Psoas muscle (tissue), 8 donors: ENCODE measurements around the gene NEDD4. TPM values are rescaled to one million over a fixed set of nuclear protein-coding genes. Genes with fewer than 3 reads are reported as not detected.
"Not testable (repeated sequence)": the region's sequence is repeated elsewhere in the genome, so short reads cannot be mapped to it uniquely, and the experiment has no call there.

ENCODE experiments used
- ATAC-seq, 4 donors: fragments of 200-7000 bp; cut with Tn5 transposase; one replicate each; pipeline ENCODE4 v1.9.1; 2020; ENCODE audit warnings: moderate library complexity in 3 of 4, mild to moderate bottlenecking in 2 of 4
- DNase-seq, 2 donors: peaks; one replicate each; pipeline ENCODE4 v3.0.0-alpha.2; 2020
- H3K27ac ChIP-seq: fragments of 200-600 bp; one replicate; pipeline ENCODE4 v1.8.0; 2022
- H3K27me3 ChIP-seq, 3 donors: fragments of 200-600 bp in 1 of 3; one replicate each; pipeline versions ENCODE4 v1.6.1 to v1.8.0; 2013 to 2022; ENCODE audit warnings: low read length in 2 of 3, mild to moderate bottlenecking in 2 of 3, moderate library complexity in 1 of 3; ENCODE audit not compliant: insufficient read depth in 3 of 3
- H3K36me3 ChIP-seq, 2 donors: fragments of 200-600 bp in 1 of 2; one replicate each; pipeline versions ENCODE4 v1.6.1 to v1.8.0; 2013 to 2022; ENCODE audit warnings: low read depth in 1 of 2, mild to moderate bottlenecking in 1 of 2, moderate library complexity in 1 of 2; ENCODE audit not compliant: insufficient read depth in 1 of 2
- H3K4me1 ChIP-seq: fragments of 200-600 bp; one replicate; pipeline ENCODE4 v1.8.0; 2022
- H3K4me3 ChIP-seq: fragments of 200-600 bp; one replicate; pipeline ENCODE4 v1.8.0; 2022; ENCODE audit warnings: mild to moderate bottlenecking
- H3K9me3 ChIP-seq: fragments of 200-600 bp; one replicate; pipeline ENCODE4 v1.8.0; 2022
- WGBS, 3 donors: extraction: QIAGEN DNeasy Blood & Tissue Kit; methylation state at CpG; one replicate each; pipeline versions ENCODE4 v1.1.6 to v1.1.7; 2013; 5-methylcytosine and 5-hydroxymethylcytosine counted together
- intact Hi-C, 2 donors: fragments of 100-400 bp; cut with DNase I; formaldehyde crosslinking; loops; one replicate each; pipeline versions ENCODE4 v1.11.0 to v1.14.2; 2022
- polyA plus RNA-seq, 3 donors: library from polyadenylated mRNA; stranded (reverse); fragments of 200-250 nt; gene quantifications; one replicate each; pipeline ENCODE4 v1.2.3, GENCODE V29; 2013
- total RNA-seq, 4 donors: library from RNA; stranded (reverse); fragmentation: NEBNext Ultra II Directional in 2 of 4; extraction: Animal tissue kit (Norgen Biotek cat#: 25700) in 2 of 4; gene quantifications; one replicate each; pipeline versions ENCODE4 v1.2.1 to v1.2.4, GENCODE V29; 2021 to 2023
- TF ChIP-seq, protein P1 (sequence below): fragments of 200-600 bp; IDR thresholded peaks from one replicate; pipeline ENCODE4 v1.8.0; 2022; ENCODE audit warnings: antibody characterized with exemption
- donor health status: healthy with polysubstance abuse.
- donor health status: DM: no; HTN: no; CAD: no; lungs with moderate emphysema.
- donor health status: Bipolar disorder and iron deficiency.
- donor health status: healthy.
- donor health status: DM: yes; HTN: yes; CAD: no.
- donor health status: DM: no; HTN: no; CAD: no.
- donor health status: DM: no; HTN: no; CAD: no.
- donor health status: DM: yes; HTN: yes; CAD: no.

Gene NEDD4
- total and polyA plus RNA-seq, 7 donors = 36.2 to 145 (median 94.5) TPM

- no peak overlapping the region for H3K4me3 ChIP-seq
- 58 to 71% (median 59%) methylated on average over 1 of the region's 1 CpG for WGBS, 3 donors
- no peaks in the 10 kb centered on the region for H3K9me3 ChIP-seq
- intact Hi-C loops = no loop called here
- no peaks in the 10 kb centered on the region for H3K4me1 ChIP-seq
- TF ChIP-seq, protein P1, sequence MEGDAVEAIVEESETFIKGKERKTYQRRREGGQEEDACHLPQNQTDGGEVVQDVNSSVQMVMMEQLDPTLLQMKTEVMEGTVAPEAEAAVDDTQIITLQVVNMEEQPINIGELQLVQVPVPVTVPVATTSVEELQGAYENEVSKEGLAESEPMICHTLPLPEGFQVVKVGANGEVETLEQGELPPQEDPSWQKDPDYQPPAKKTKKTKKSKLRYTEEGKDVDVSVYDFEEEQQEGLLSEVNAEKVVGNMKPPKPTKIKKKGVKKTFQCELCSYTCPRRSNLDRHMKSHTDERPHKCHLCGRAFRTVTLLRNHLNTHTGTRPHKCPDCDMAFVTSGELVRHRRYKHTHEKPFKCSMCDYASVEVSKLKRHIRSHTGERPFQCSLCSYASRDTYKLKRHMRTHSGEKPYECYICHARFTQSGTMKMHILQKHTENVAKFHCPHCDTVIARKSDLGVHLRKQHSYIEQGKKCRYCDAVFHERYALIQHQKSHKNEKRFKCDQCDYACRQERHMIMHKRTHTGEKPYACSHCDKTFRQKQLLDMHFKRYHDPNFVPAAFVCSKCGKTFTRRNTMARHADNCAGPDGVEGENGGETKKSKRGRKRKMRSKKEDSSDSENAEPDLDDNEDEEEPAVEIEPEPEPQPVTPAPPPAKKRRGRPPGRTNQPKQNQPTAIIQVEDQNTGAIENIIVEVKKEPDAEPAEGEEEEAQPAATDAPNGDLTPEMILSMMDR = no peak
- no peak overlapping the region for H3K27ac ChIP-seq
- ATAC-seq (no peak), DNase-seq (no peak)
- H3K36me3 ChIP-seq = no peaks in the 10 kb centered on the region
- H3K27me3 ChIP-seq = no peaks in the 10 kb centered on the region
Measured at GRCh38 chr15:55958349-55958748, 35.1 kb downstream of the NEDD4 start.

- Histone ChIP-seq H3K36me3 (no peaks in the 10 kb centered on the region), H3K4me1 (no peaks in the 10 kb centered on the region), H3K9me3 (no peaks in the 10 kb centered on the region), H3K27me3 (no peaks in the 10 kb centered on the region), H3K27ac (no peak overlapping the region), H3K4me3 (no peak overlapping the region)
- 95 to 96% (median 95%) methylated on average over 6 of the region's 6 CpGs for WGBS, 3 donors
- intact Hi-C loops = no loop called here
- DNase-seq (no peak), ATAC-seq (no peak)
- TF ChIP-seq, protein P1 = no peak
Measured at GRCh38 chr15:55954862-55955605, 38.4 kb downstream of the NEDD4 start.

DNA sequence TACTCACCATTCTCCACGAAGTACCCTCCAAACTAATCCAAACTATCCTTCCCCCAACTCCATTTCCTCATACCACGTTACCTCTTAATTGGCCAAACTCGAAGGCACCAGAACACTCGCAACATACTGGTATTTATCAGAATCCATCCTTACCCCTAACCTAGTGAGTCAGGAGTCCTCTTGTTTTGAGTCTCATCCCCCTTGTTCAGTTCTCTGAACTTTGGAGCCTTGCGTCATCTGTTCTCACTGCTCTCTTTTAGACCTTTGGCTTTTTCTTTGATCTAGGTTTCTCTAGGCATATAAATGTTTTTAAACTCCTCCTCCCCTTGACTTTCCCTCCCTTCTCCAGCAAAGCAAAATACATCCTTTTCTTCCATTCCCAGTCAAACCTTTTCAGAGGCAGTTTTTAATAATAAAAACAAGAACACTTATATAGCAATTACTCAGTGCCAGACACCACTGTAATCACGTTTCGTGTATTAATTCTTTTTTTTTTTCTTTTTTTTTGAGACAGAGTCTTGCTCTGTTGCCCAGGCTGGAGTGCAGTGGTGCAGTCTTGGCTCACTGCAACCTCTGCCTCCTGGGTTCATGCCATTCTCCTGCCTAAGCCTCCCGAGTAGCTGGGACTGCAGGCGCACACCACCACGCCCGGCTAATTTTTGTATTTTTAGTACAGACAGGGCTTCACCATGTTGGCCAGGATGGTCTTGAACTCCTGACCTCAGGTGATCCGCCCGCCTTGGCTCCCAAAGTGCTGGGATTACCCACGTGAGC lies 40.7 kb downstream of the NEDD4 start:
- H3K9me3 ChIP-seq, H3K27me3 ChIP-seq, intact Hi-C loops, DNase-seq, H3K4me3 ChIP-seq, H3K27ac ChIP-seq, H3K4me1 ChIP-seq, H3K36me3 ChIP-seq, ATAC-seq: not testable (repeated sequence)
- 92 to 96% (median 95%) methylated on average over 14 of the region's 14 CpGs for WGBS, 3 donors

DNA sequence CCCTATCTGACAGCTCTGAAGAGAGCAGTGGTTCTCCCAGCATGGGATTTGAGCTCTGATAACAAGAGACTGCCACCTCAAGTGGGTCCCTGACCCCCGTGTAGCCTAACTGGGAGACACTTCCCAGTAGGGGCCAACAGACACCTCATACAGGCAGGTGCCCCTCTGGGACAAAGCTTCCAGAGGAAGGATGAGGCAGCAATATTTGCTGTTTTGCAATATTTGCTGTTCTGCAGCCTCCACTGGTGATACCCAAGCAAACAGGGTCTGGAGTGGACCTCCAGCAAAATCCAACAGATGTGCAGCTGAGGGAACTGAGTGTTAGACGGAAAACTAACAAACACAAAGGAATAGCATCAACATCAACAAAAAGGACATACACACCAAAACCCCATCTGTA lies 48.8 kb downstream of the NEDD4 start:
- H3K27me3 ChIP-seq, H3K36me3 ChIP-seq, ATAC-seq, H3K9me3 ChIP-seq, H3K27ac ChIP-seq, H3K4me3 ChIP-seq, H3K4me1 ChIP-seq, DNase-seq, intact Hi-C loops: not testable (repeated sequence)
- 94 to 97% (median 97%) methylated on average over 2 of the region's 2 CpGs for WGBS, 3 donors

DNA sequence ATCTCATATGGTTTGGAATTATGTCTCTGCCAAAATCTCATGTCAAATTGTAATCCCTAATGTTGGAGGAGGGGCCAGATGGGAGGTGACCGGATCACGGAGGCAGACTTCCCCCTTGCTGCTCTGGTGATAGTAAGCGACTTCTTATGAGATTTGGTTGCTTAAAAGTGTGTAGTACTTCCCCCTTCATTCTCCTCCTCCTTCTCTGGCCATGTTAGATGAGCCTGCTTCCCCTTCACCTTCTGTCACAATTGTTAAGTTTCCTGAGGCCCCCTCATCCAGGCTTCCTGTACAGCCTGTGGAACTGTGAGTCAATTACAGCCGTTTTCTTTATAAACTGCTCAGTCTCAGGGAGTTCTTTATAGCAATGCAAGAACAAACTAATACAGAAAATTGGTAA lies 51.1 kb downstream of the NEDD4 start:
- no peak overlapping the region for H3K27ac ChIP-seq
- intact Hi-C loops = no loop called here
- DNase-seq (no peak), ATAC-seq (no peak)
- H3K4me3 ChIP-seq = no peak overlapping the region
- H3K36me3 ChIP-seq = no peaks in the 10 kb centered on the region
- peaks cover 19% of the 10 kb centered on the region for H3K9me3 ChIP-seq
- no peaks in the 10 kb centered on the region for H3K27me3 ChIP-seq
- TF ChIP-seq, protein P1 = no peak
- WGBS, 3 donors = 79 to 81% (median 81%) methylated on average over 4 of the region's 4 CpGs
- no peaks in the 10 kb centered on the region for H3K4me1 ChIP-seq
